Measurements from ENCODE around the gene ARF3.
"Not testable (repeated sequence)": the region's sequence is repeated elsewhere in the genome, so short reads cannot be mapped to it uniquely, and the experiment has no call there.

The ARF3 gene

DNA sequence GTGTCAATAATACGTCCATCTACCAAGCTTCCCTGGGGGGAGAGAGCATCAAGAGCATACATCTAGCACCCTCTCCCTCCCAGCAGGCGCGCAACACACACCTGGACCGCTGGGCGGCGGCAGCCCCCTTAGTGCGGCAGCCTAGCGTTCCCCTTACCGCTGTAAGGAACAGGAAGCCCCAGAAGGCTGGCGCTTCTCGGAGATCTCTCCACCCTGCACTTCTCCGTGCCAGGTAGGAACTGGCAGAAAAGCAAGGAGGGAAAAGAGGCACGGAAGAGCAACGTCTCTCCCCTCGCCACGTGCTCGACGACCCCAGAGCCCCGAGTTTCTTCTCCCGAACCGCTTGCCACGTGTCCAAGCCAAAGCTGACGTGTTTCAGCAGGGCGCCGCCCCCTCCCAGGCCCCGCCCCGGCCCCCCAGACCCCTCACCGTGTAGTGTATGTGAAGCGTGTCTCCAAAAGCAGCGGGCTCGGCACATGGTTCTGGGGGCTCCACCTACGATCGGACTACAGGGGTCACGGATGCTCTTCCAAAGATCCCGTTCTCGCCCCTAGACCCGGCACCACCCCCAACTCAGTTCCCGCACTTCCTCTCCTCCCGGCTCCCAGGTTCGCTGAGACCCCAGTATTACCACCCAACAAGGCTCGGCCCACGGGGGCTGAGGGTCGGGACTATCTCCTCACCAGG, 32.5 kb downstream of the ARF3 start:
- no peaks in the 10 kb centered on the region for H3K9me3 Mint-ChIP-seq
- CTCF ChIA-PET, result interaction anchor here (1.0 to 3.2 kb wide), 12 partner anchors 10 to 105 kb away, joined by 3 to 15 read pairs (median 6); partner anchors contain the start of gene DDX23
- peak overlapping the region; percentile 90 for H3K27ac Mint-ChIP-seq
- H3K4me3 Mint-ChIP-seq, result peak overlapping the region; percentile 92
- peak; percentile 80 for DNase-seq
- H3K27me3 Mint-ChIP-seq, result peaks cover 4% of the 10 kb centered on the region
- H3K36me3 Mint-ChIP-seq, result peaks cover 43% of the 10 kb centered on the region
- H3K4me1 Mint-ChIP-seq, result peaks cover 31% of the 10 kb centered on the region

- no peak overlapping the region for H3K4me3 Mint-ChIP-seq
- H3K4me1 Mint-ChIP-seq, result peaks cover 41% of the 10 kb centered on the region
These were observed 34.2 kb downstream of the ARF3 start for GRCh38 chr12:48923117-48923516.

GRCh38 chr12:48917857-48918537, 39.3 kb downstream of the ARF3 start:
- H3K4me3 Mint-ChIP-seq, result peak overlapping the region; percentile 74
- peaks cover 29% of the 10 kb centered on the region for H3K4me1 Mint-ChIP-seq
- peak; percentile 67 for DNase-seq
- H3K27me3 Mint-ChIP-seq, result no peaks in the 10 kb centered on the region
- H3K27ac Mint-ChIP-seq, result peak overlapping the region; percentile 87
- peaks cover 31% of the 10 kb centered on the region for H3K36me3 Mint-ChIP-seq
- peaks cover 3% of the 10 kb centered on the region for H3K9me3 Mint-ChIP-seq
- CTCF ChIA-PET, result interaction anchor here (0.6 to 1.6 kb wide), 6 partner anchors 14 to 79 kb away, joined by 3 to 4 read pairs (median 4); a partner anchor contains a TSS

More at GRCh38 chr12:48923117-48923516, 34.2 kb downstream of the ARF3 start:
- Mint-ChIP-seq H3K27ac (peak overlapping the region; percentile 52), H3K27me3 (peaks cover 4% of the 10 kb centered on the region), H3K9me3 (no peaks in the 10 kb centered on the region), H3K36me3 (peaks cover 40% of the 10 kb centered on the region)
- DNase-seq, result no peak
- CTCF ChIA-PET, result interaction anchor here (1.4 to 1.8 kb wide), 4 partner anchors 57 to 75 kb away, joined by 4 to 7 read pairs (median 6); no protein-coding TSS in a partner anchor

DNA sequence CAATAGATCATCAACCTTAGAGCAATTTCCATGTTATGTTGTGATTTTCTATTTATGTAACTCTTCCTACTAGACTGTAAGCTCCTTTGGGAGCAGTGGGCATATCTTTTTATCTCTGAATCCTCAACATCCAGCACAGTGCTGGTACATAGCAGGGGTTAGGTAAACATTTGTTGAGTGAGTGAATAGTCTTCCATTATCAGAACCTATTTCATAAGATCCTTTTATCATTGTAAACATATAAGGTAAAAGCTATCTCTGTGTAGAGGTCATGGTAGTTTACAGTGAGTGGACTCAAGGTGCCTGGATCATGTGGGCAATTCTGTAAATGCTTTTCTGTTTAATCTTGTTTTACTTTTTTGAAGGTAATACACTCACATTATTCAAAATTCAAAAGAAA, 47.1 kb downstream of the ARF3 start:
- H3K4me3 Mint-ChIP-seq, result no peak overlapping the region
- CTCF ChIA-PET, result interaction anchor here (1.0 kb wide), 1 partner anchor 67 kb away, joined by 4 read pairs; no protein-coding TSS in a partner anchor
- no peaks in the 10 kb centered on the region for H3K9me3 Mint-ChIP-seq
- H3K27ac Mint-ChIP-seq, result no peak overlapping the region
- H3K27me3 Mint-ChIP-seq, result peaks cover 14% of the 10 kb centered on the region
- H3K4me1 Mint-ChIP-seq, result no peaks in the 10 kb centered on the region
- no peaks in the 10 kb centered on the region for H3K36me3 Mint-ChIP-seq
- no peak for DNase-seq

DNA sequence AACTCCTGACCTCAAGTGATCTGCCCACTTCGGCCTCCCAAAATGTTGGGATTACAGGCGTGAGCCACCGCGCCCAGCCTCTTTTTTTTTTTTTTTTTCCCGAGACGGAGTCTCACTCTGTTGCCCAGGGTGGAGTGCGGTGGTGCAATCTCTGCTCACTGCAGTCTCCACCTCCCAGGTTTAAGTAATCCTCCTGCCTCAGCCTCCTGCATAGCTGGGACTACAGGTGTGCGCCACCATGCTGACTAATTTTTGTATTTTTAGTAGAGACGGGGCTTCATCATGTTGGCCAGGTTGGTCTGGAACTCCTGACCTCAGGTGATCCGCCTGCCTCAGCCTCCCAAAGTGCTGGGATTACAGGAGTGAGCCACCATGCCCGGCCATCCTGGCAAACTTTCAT, 47.6 kb downstream of the ARF3 start:
- CTCF ChIA-PET, H3K27ac Mint-ChIP-seq, DNase-seq, H3K4me1 Mint-ChIP-seq, H3K36me3 Mint-ChIP-seq, H3K9me3 Mint-ChIP-seq, H3K4me3 Mint-ChIP-seq: not testable (repeated sequence)
- peaks cover 17% of the 10 kb centered on the region for H3K27me3 Mint-ChIP-seq

- Mint-ChIP-seq H3K27ac (no peak overlapping the region), H3K36me3 (no peaks in the 10 kb centered on the region), H3K4me3 (no peak overlapping the region), H3K4me1 (peaks cover 11% of the 10 kb centered on the region), H3K27me3 (peaks cover 34% of the 10 kb centered on the region), H3K9me3 (no peaks in the 10 kb centered on the region)
- CTCF ChIA-PET, result interaction anchor here (1.0 to 5.6 kb wide), 4 partner anchors 17 to 55 kb away, joined by 3 to 25 read pairs (median 4); partner anchors contain the start of genes ARF3, DDX23 and FKBP11
- DNase-seq, result no peak
These were observed 50.0 kb downstream of the ARF3 start for GRCh38 chr12:48907245-48907644.

DNA sequence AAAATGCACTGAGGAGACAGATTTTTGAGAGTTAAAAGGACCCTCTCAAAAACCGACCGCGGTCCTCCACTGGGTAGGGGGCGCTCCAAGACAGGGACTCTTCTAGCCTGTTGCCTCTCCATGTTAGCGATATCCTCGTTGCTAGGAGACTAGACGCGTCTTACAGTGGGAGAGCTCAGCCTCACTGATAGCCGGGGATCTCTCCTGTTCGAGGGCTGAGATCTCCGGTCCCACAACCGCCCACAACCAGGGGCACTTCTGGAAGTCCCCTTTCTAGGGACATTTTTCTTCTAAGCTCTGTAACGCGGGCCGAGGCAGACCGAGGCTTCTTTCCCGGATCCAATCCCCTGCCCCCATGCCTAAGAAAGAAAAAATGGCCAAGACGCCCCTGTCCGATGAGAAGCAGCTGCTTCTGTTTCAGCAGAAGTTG, 53.3 kb downstream of the ARF3 start:
- CTCF ChIA-PET, result interaction anchor here (0.6 to 7.3 kb wide), 22 partner anchors 9 to 255 kb away, joined by 3 to 45 read pairs (median 4); partner anchors contain the start of genes CACNB3, DDN, DDX23 and FKBP11
- Mint-ChIP-seq H3K27ac (no peak overlapping the region), H3K4me3 (peak overlapping the region; percentile 61), H3K36me3 (no peaks in the 10 kb centered on the region), H3K9me3 (no peaks in the 10 kb centered on the region), H3K4me1 (peaks cover 11% of the 10 kb centered on the region), H3K27me3 (peaks cover 43% of the 10 kb centered on the region)
- peak; percentile 91 for DNase-seq

- DNase-seq, result no peak
- Mint-ChIP-seq H3K27ac (peak overlapping the region; percentile 55), H3K27me3 (peaks cover 47% of the 10 kb centered on the region), H3K36me3 (no peaks in the 10 kb centered on the region), H3K9me3 (no peaks in the 10 kb centered on the region), H3K4me1 (peaks cover 11% of the 10 kb centered on the region), H3K4me3 (peak overlapping the region; percentile 56)
- CTCF ChIA-PET, result interaction anchor here (0.7 to 7.3 kb wide), 18 partner anchors 9 to 190 kb away, joined by 3 to 45 read pairs (median 4); partner anchors contain the start of genes CACNB3 and DDX23
These were observed 53.8 kb downstream of the ARF3 start for GRCh38 chr12:48903363-48903981.

- no peaks in the 10 kb centered on the region for H3K9me3 Mint-ChIP-seq
- DNase-seq, result no peak
- H3K4me3 Mint-ChIP-seq, result no peak overlapping the region
- no peak overlapping the region for H3K27ac Mint-ChIP-seq
- CTCF ChIA-PET, result interaction anchor here (1.1 to 7.3 kb wide), 4 partner anchors 10 to 87 kb away, joined by 3 to 45 read pairs (median 5); no protein-coding TSS in a partner anchor
- H3K27me3 Mint-ChIP-seq, result peaks cover 52% of the 10 kb centered on the region
- peaks cover 11% of the 10 kb centered on the region for H3K4me1 Mint-ChIP-seq
- no peaks in the 10 kb centered on the region for H3K36me3 Mint-ChIP-seq
These were observed 56.0 kb downstream of the ARF3 start for GRCh38 chr12:48901278-48901677.

DNA sequence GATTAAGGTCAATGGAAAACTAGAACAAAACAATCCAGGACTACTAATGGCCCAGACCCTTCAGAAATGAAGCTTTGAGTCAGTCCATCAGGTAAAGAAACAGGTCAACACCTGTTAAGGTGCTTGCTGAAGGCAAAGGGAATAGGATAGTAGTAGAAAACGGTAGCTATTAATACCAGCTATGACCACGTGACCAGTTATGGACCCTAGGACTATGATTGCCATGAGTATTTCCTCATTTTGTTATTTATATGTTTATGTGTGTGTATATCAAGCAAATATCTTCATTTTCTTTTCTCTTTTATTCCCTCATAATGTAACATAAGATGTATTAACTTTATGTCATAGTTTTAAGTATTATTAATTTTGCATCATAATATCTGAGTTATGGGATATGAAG, 57.6 kb downstream of the ARF3 start:
- Mint-ChIP-seq H3K27ac (no peak overlapping the region), H3K27me3 (peaks cover 42% of the 10 kb centered on the region), H3K4me3 (no peak overlapping the region), H3K4me1 (peaks cover 9% of the 10 kb centered on the region), H3K9me3 (no peaks in the 10 kb centered on the region), H3K36me3 (no peaks in the 10 kb centered on the region)
- CTCF ChIA-PET, result interaction anchor here (0.6 to 7.3 kb wide), 4 partner anchors 9 to 78 kb away, joined by 3 to 45 read pairs (median 6); partner anchors contain the start of gene WNT1
- DNase-seq, result no peak

DNA sequence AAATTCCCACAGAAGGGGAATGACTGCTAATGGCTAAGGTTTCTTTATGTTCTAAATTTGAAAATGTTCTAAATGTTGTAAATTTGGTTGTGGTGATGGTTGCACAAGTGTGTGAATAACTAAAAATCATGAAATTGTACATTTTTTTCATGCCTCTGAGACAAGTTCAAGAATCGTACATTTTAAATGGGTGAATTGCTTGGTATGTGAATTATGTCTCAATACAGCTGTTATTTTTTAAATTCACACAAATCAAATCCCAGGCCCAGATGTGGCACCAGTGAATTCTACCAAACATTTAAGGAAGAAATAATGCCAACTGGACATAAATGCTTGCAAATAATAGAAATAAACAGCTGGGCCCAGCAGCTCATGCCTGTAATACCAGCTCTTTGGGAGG, 63.0 kb downstream of the ARF3 start:
- DNase-seq, result no peak
- H3K36me3 Mint-ChIP-seq, result no peaks in the 10 kb centered on the region
- H3K27ac Mint-ChIP-seq, result no peak overlapping the region
- H3K4me3 Mint-ChIP-seq, result no peak overlapping the region
- H3K4me1 Mint-ChIP-seq, result peaks cover 8% of the 10 kb centered on the region
- CTCF ChIA-PET, result interaction anchor here (1.0 to 2.1 kb wide), 3 partner anchors 9 to 41 kb away, joined by 3 to 10 read pairs (median 8); a partner anchor contains a TSS
- peaks cover 59% of the 10 kb centered on the region for H3K27me3 Mint-ChIP-seq
- no peaks in the 10 kb centered on the region for H3K9me3 Mint-ChIP-seq

GRCh38 chr12:48890657-48891418, 66.4 kb downstream of the ARF3 start:
- CTCF ChIA-PET, result interaction anchor here (0.7 to 6.0 kb wide), 30 partner anchors 11 to 208 kb away, joined by 3 to 173 read pairs (median 4); partner anchors contain the start of genes DDX23, FKBP11, RND1 and WNT1
- Mint-ChIP-seq H3K27ac (no peak overlapping the region), H3K4me3 (no peak overlapping the region), H3K9me3 (no peaks in the 10 kb centered on the region), H3K27me3 (peaks cover 46% of the 10 kb centered on the region), H3K4me1 (peaks cover 8% of the 10 kb centered on the region), H3K36me3 (no peaks in the 10 kb centered on the region)
- peak; percentile 85 for DNase-seq

DNA sequence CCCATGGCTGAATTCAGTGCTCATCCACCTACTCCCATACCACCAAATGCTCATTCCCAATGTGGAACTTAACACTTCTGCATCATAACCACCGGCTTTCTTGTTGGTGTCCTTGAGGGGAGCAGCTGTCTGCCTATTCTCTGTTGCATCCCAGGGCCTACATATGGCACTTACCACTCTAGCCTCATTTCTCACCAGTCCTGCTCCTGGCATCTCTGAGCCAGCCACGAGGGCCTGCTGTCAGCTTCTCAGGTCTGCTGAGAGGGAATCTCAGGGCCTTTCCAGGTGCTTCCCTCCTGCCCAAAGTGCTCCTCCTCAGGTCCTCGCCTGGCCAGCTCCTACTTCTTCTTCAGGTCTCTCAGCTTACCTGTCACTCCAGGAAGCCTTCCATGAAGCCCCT, 67.6 kb downstream of the ARF3 start:
- no peak overlapping the region for H3K4me3 Mint-ChIP-seq
- H3K27ac Mint-ChIP-seq, result no peak overlapping the region
- H3K27me3 Mint-ChIP-seq, result peaks cover 50% of the 10 kb centered on the region
- peaks cover 8% of the 10 kb centered on the region for H3K4me1 Mint-ChIP-seq
- no peak for DNase-seq
- CTCF ChIA-PET, result interaction anchor here (0.9 to 6.0 kb wide), 21 partner anchors 11 to 207 kb away, joined by 3 to 173 read pairs (median 6); partner anchors contain the start of genes DDX23, FKBP11, RND1 and WNT1
- no peaks in the 10 kb centered on the region for H3K36me3 Mint-ChIP-seq
- no peaks in the 10 kb centered on the region for H3K9me3 Mint-ChIP-seq
